GM13977 (cell line): ENCODE measurements around the gene SSNA1.

Experiments
- DNase-seq: peaks from one replicate; pipeline ENCODE4 v3.0.0; 2012; ENCODE audit warnings: low spot score
- CTCF ChIP-seq: IDR thresholded peaks from 2 replicates; pipeline ENCODE4 v1.5.1; 2012; ENCODE audit warnings: mild to moderate bottlenecking, control low read depth; ENCODE audit not compliant: insufficient read depth; ENCODE audit errors: extremely low read depth, missing control alignments
- in situ Hi-C: fragments of 300-500 bp; cut with MboI; formaldehyde crosslinking; loops from one replicate; pipeline ENCODE4 v1.12.0; 2022; ENCODE audit warnings: low sequenced_read_pairs, low pct_unique_long_range_greater_than_20kb, mixed read lengths, inconsistent platforms; ENCODE audit not compliant: unreplicated experiment

The SSNA1 gene

GRCh38 chr9:137212520-137212919 is 24.0 kb downstream of the SSNA1 start:
- no peak for TF ChIP-seq CTCF
- in situ Hi-C loops = no loop called here
- DNase-seq = no peak

- in situ Hi-C loops = no loop called here
- no peak for DNase-seq
- peak; percentile 34 for TF ChIP-seq CTCF
These were observed 24.9 kb downstream of the SSNA1 start for GRCh38 chr9:137213160-137214060.

GRCh38 chr9:137214620-137215019 is 26.1 kb downstream of the SSNA1 start:
- TF ChIP-seq CTCF = no peak
- in situ Hi-C loops = no loop called here
- DNase-seq = no peak

- in situ Hi-C loops = no loop called here
- TF ChIP-seq CTCF = no peak
- DNase-seq = no peak
These were observed 26.9 kb downstream of the SSNA1 start for GRCh38 chr9:137215196-137215986.

- TF ChIP-seq CTCF = no peak
- DNase-seq = no peak
- in situ Hi-C loops = no loop called here
These were observed 27.9 kb downstream of the SSNA1 start for GRCh38 chr9:137216188-137216965.

GRCh38 chr9:137217276-137218211 is 29.1 kb downstream of the SSNA1 start:
- in situ Hi-C loops = no loop called here
- no peak for TF ChIP-seq CTCF
- DNase-seq = no peak
